ENCODE data around the gene LMOD1. TPM values are rescaled to one million over a fixed set of nuclear protein-coding genes. Genes with fewer than 3 reads are reported as not detected.

The LMOD1 gene
- polyA plus RNA-seq, 1 of the 3 experiments (the other 2 are of a cell fraction) = 2.7 TPM

- Histone ChIP-seq H3F3A (replicated peaks; ENCODE audit: insufficient read depth) (peaks cover 5% of the 10 kb centered on the region), H3K4me2 (peak overlapping the region; percentile 92), H3K27me3 (ENCODE audit: insufficient read depth) (no peaks in the 10 kb centered on the region), H3K36me3 (replicated peaks in 1 of 2; ENCODE audit: control insufficient read depth in 1 of 2, insufficient read depth in 2 of 2, low read length in 1 of 2) (peaks cover 0 to 2% of the 10 kb centered on the region in 2 experiments), H3K4me3 (ENCODE audit: low read depth in 2 of 2, low read length in 1 of 2) (peak overlapping the region; percentile 70 to 89), H3K27ac (ENCODE audit: low read depth in 2 of 2, low read length in 1 of 2) (peak overlapping the region in 1 of 2 experiments; percentile 76; a peak in 3 of 4 replicates), H3K4me1 (ENCODE audit: control insufficient read depth in 1 of 2, insufficient read depth in 2 of 2, low read depth in 1 of 2, low read length in 1 of 2) (peaks cover 19 to 27% of the 10 kb centered on the region in 2 experiments; a peak in 3 of 4 replicates), H3K9me2 (no peaks in the 10 kb centered on the region), H3K9me3 (no peaks in the 10 kb centered on the region), H2AFZ (ENCODE audit: low read depth) (peak overlapping the region; percentile 87), H3K79me2 (ENCODE audit: insufficient read depth) (no peaks in the 10 kb centered on the region), H3K9ac (peak overlapping the region; percentile 80), H4K20me1 (ENCODE audit: insufficient read depth) (no peaks in the 10 kb centered on the region)
- no peak for TF ChIP-seq USF1 (IDR thresholded peaks at IDR 0.05; ENCODE audit: borderline replicate concordance, low read depth)
- no peak for TF ChIP-seq IRF3 (IDR thresholded peaks at IDR 0.05; ENCODE audit: low read depth, low read length)
- TF ChIP-seq SMC3 (IDR thresholded peaks at IDR 0.05; ENCODE audit: low read depth, low read length) = no peak
- no peak for TF ChIP-seq TAF1 (IDR thresholded peaks at IDR 0.05; ENCODE audit: borderline replicate concordance, low read depth, low read length)
- TF ChIP-seq MAX (IDR thresholded peaks at IDR 0.05; ENCODE audit: low read depth) = no peak
- TF ChIP-seq RAD21 (IDR thresholded peaks at IDR 0.05; ENCODE audit: low read length) = no peak
- TF ChIP-seq SIN3A (IDR thresholded peaks at IDR 0.05; ENCODE audit: borderline replicate concordance, low read depth, low read length) = no peak
- POLR2A ChIA-PET = interaction anchor here (0.8 to 1.3 kb wide), 3 partner anchors 8 to 255 kb away, joined by 3 read pairs; no protein-coding TSS in a partner anchor
- DNase-seq = no peak
- WGBS (ENCODE audit: low lambda C conversion rate) = 43% methylated on average over 23 of the region's 33 CpGs
- CTCF ChIA-PET = interaction anchor here (1.0 to 14.7 kb wide), 8 partner anchors 14 to 120 kb away, joined by 3 to 344 read pairs (median 4); partner anchors contain the start of gene RNPEP
Measured at GRCh38 chr1:201889090-201889968, 57.0 kb downstream of the LMOD1 start.

- peak within 1 kb of the TSS; percentile 87 for H2AFZ ChIP-seq (ENCODE audit: low read depth)
- ChIA-PET CTCF (interaction anchor here (1.0 to 14.7 kb wide), 7 partner anchors 13 to 121 kb away, joined by 3 to 344 read pairs (median 3); partner anchors contain the start of gene RNPEP), POLR2A (interaction anchor here (0.8 to 1.3 kb wide), 3 partner anchors 9 to 256 kb away, joined by 3 read pairs; no protein-coding TSS in a partner anchor)
- H3K27me3 ChIP-seq (ENCODE audit: insufficient read depth) = no peaks in the 10 kb centered on the region
- WGBS (ENCODE audit: low lambda C conversion rate) = 9% methylated on average over 12 of the region's 49 CpGs
- peak within 1 kb of the TSS; percentile 80 for H3K9ac ChIP-seq
- H3F3A ChIP-seq (replicated peaks; ENCODE audit: insufficient read depth) = peaks cover 10% of the 10 kb centered on the region
- no peaks in the 10 kb centered on the region for H3K9me3 ChIP-seq
- H3K36me3 ChIP-seq (replicated peaks in 1 of 2; ENCODE audit: control insufficient read depth in 1 of 2, insufficient read depth in 2 of 2, low read length in 1 of 2) = peaks cover 0 to 2% of the 10 kb centered on the region in 2 experiments
- H3K4me3 ChIP-seq (ENCODE audit: low read depth in 2 of 2, low read length in 1 of 2) = peak within 1 kb of the TSS; percentile 70 to 89
- no peaks in the 10 kb centered on the region for H3K9me2 ChIP-seq
- peaks cover 25 to 36% of the 10 kb centered on the region in 2 experiments; a peak in 3 of 4 replicates for H3K4me1 ChIP-seq (ENCODE audit: control insufficient read depth in 1 of 2, insufficient read depth in 2 of 2, low read depth in 1 of 2, low read length in 1 of 2)
- H3K79me2 ChIP-seq (ENCODE audit: insufficient read depth) = no peaks in the 10 kb centered on the region
- DNase-seq = peak; percentile 95
- H3K4me2 ChIP-seq = peak within 1 kb of the TSS; percentile 92
- no peaks in the 10 kb centered on the region for H4K20me1 ChIP-seq (ENCODE audit: insufficient read depth)
- H3K27ac ChIP-seq (ENCODE audit: low read depth in 2 of 2, low read length in 1 of 2) = peak within 1 kb of the TSS; percentile 24 to 76; a peak in 3 of 4 replicates
- TF ChIP-seq POLR2AphosphoS5 (IDR thresholded peaks at IDR 0.05; ENCODE audit: low read depth, low read length) (peak; percentile 90), ELF1 (IDR thresholded peaks at IDR 0.05) (0 out of 2 replicates have a peak, but pooled peaks have one; percentile 29), SIN3A (IDR thresholded peaks at IDR 0.05; ENCODE audit: borderline replicate concordance, low read depth, low read length) (peak; percentile 28; the same call in 1 of the 2 replicates), MAX (IDR thresholded peaks at IDR 0.05; ENCODE audit: low read depth) (no peak), MXI1 (IDR thresholded peaks at IDR 0.05; ENCODE audit: low read depth, low read length) (peak; percentile 61), CHD2 (IDR thresholded peaks at IDR 0.05; ENCODE audit: low read length, partially characterized antibody) (peak; percentile 45), MEF2A (IDR thresholded peaks at IDR 0.05; ENCODE audit: borderline replicate concordance, low read depth) (no peak), TCF12 (IDR thresholded peaks at IDR 0.05) (no peak), REST (IDR thresholded peaks at IDR 0.05; ENCODE audit: low read depth, low read length) (0 out of 2 replicates have a peak, but pooled peaks have one; percentile 29), IRF3 (IDR thresholded peaks at IDR 0.05; ENCODE audit: low read depth, low read length) (0 out of 2 replicates have a peak, but pooled peaks have one; percentile 2)
Measured at GRCh38 chr1:201888282-201889089, 57.9 kb downstream of the LMOD1 start, which contains the start of gene SHISA4. Gene SHISA4 (plus strand): TSS chr1:201888898. CDS start chr1:201888995, 97 bp downstream.
